GM21390 (cell line): ENCODE measurements around the gene ATP6V1E1.
"Not testable (repeated sequence)": the region's sequence is repeated elsewhere in the genome, so short reads cannot be mapped to it uniquely, and the experiment has no call there.

Source experiments
- ATAC-seq: cut with Tn5 transposase; IDR thresholded peaks from one replicate; pipeline ENCODE4 v1.9.1; 2021; ENCODE audit not compliant: unreplicated experiment

The ATP6V1E1 gene

GRCh38 chr22:17583151-17583550 lies 45.4 kb downstream of the ATP6V1E1 start:
- ATAC-seq, result no peak

GRCh38 chr22:17581631-17582030 lies 46.9 kb downstream of the ATP6V1E1 start:
- ATAC-seq, result no peak

DNA sequence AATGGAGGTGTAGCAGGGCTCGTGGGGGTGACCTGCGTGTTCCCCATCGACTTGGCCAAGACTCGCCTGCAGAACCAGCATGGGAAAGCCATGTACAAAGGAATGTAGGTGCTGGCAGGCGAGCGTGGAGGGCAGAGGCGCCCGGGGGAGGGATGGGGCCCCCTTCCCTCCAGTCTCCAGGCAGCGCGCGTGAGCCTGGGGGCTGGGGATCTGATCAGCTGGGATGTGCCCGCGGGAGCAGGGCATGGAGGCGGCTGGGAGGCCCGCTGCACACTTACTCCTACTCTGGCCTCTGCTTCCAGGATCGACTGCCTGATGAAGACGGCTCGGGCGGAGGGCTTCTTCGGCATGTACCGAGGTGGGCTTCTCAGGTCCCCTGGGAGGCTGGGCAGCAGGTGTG lies 47.5 kb downstream of the ATP6V1E1 start:
- ATAC-seq, result no peak

GRCh38 chr22:17580441-17581031 lies 48.0 kb downstream of the ATP6V1E1 start:
- ATAC-seq, result no peak

- ATAC-seq, result no peak
Measured at GRCh38 chr22:17579535-17579981, 49.0 kb downstream of the ATP6V1E1 start.

GRCh38 chr22:17578136-17578754 lies 50.3 kb downstream of the ATP6V1E1 start:
- no peak for ATAC-seq

DNA sequence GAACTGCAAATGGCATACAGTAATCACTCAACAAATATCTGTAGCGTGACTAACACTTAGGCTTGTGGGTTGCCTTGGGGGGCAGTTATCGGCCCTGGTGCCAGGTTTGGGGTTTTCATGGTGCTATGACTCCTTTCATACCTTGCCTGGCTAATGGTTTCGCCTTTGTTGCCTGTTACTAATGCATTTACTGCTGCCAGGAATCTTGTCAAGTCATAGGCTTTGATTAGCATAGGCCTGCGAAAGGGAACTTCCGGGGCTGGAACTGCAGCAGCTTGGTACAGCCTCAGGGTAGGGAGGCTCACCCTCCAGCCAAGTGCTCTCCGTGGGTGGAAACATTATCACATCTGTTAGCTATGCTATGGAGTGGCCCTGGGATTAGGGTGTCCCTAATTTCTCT lies 52.1 kb downstream of the ATP6V1E1 start:
- ATAC-seq, result no peak

DNA sequence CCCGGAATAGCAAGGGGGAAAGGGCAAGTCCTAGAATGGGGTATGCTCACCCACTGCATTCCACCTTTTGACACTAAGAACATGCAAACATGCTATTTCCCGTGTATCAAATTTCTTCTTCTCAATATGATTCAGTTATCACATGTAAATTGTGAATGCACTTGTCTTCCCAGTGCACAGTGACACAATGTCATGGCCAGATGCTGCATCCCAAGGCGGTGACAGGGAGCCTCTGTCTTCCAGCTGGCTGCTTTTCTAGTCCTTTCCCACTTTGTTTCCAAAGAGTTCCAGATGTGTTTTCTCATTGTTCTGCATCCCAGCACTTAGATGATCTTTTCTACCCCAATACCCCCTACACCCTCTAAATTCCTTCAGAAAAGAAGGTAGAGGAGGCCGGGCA lies 52.9 kb downstream of the ATP6V1E1 start:
- no peak for ATAC-seq

GRCh38 chr22:17575151-17575550 lies 53.4 kb downstream of the ATP6V1E1 start:
- ATAC-seq, result no peak

- ATAC-seq, result no peak
Measured at GRCh38 chr22:17570851-17571631, 57.5 kb downstream of the ATP6V1E1 start.

DNA sequence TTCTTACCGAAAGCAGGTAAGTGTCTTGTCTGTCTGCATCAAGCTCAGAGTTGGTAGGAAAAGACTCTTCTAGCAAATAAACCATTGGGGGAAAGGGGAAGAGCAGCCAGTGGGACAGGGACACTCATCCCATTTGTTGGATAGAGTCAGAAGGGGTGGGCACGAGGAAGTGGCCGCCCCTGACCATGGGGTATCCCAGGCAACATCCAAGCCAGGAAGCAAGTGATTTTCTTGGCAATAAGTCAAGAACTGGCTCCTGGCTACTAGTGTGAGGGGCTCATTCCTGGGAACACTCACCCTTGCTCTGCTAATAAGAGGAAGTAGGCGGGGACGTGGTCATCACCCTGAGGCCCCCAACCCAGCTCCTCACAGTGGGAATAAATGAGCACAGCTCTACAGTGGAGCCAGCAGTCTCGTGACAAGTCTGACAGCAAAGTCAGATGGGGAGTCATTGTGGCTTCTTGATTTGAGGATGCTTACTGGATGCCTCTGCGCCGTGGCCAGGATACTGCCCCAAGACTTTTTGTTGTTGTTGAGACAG lies 58.5 kb downstream of the ATP6V1E1 start:
- no peak for ATAC-seq

DNA sequence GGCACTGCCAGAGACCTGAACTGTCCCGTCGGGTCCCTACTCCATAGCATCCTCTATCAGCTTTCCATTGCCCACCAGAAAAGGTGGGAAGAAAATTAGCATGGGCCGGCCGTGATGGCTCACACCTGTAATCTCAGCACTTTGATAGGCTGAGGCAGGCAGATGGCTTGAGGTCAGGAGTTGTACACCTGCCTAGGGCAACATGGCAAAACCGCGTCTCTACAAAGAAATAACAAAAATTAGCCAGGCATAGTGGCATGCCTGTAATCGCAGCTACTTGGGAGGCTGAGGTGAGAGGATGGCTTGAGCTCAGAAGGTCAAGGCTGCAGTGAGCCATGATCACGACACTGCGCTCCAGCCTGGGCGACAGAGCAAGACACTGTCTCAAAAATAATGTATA lies 61.8 kb downstream of the ATP6V1E1 start:
- no peak for ATAC-seq

GRCh38 chr22:17566016-17566687 lies 62.4 kb downstream of the ATP6V1E1 start:
- not testable (repeated sequence) for ATAC-seq

- ATAC-seq, result no peak
Measured at GRCh38 chr22:17563936-17564391, 64.6 kb downstream of the ATP6V1E1 start.

DNA sequence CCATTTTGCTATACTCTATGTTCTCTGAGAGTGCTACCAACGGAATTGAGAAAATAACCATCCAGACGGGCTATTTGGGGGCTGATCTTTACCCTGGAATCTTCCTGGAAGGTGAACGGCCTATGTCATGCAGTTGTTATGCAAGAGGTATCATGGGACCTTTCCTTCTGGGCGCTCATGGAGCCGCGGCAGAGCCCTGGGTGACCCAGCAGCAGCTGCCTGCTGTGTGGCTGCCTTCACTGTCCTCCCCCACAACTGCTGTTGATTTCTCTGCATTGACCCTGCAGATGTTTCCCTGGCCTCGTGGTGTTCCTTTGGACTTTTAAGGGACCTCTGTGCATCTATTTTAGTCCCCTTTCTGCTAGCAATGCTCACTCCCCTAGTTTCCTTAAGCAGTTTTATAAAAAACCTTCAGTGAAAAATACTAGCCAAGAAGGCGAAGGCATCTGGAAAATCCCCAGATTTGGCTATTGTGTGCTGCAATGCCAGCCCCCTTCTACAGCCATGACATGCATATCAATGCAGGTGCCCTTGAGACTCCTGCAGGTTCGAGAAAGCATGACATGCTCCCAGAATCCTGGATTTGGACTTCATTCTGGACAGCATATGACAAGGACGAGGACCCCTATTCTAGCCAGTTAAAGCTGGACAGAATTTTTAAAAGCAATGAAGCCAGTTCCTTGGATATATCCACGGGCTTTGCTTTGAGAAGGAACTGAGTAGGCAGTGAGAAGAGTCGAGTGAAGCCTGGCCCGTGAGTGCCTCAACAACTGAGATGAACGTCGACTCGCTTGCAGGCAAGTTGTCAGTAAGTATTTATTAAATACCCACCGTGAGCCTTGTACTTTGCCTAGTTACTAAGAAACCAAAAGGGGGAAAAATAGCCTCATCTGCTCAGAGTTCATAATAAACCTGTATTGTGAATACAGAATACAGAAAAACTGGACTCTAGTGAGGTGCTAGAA lies 65.4 kb downstream of the ATP6V1E1 start, which contains the start of gene SLC25A18:
Gene SLC25A18 (plus strand): TSS at position 593 of the 965 bp plus-strand sequence. CDS start 16,447 bp downstream, outside the sequence.
- ATAC-seq, result no peak

DNA sequence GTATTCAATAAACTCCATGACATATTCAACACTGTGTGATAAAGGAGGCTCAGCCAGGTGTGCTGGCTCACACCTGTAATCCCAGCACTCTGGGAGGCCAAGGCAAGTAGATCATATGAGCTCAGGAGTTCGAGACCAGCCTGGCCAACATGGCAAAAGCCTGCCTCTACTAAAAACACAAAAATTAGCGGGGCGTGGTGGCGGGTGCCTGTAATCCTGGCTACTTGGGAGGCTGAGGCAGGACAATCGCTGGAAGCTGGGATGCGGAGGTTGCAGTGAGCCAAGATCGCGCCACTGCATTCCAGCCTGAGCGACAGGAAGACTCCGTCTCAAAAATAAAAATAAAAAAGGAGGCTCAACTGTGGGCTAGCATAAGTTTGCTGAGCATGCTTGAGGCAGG lies 69.4 kb downstream of the ATP6V1E1 start:
- no peak for ATAC-seq

GRCh38 chr22:17554814-17555213 lies 73.7 kb downstream of the ATP6V1E1 start:
- ATAC-seq, result no peak

DNA sequence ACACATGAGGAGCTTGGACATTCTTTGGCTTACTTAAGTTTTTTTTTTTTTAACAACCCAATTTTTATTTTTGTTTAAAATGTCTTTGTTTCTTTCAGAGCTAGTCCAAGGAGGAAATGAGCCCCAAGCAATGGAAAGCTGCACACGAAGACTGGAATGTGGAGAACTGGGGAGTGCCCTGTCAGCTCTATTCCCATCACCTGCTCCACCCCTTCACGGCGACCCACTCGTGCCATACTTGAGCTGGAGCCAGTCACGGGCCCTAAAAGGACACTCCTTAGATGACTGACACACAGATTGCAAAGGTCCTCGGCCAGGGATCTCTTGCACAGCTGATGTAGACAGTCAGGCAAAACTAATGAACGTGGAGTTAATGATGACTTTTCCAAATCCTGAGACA lies 75.8 kb downstream of the ATP6V1E1 start:
- ATAC-seq, result no peak

DNA sequence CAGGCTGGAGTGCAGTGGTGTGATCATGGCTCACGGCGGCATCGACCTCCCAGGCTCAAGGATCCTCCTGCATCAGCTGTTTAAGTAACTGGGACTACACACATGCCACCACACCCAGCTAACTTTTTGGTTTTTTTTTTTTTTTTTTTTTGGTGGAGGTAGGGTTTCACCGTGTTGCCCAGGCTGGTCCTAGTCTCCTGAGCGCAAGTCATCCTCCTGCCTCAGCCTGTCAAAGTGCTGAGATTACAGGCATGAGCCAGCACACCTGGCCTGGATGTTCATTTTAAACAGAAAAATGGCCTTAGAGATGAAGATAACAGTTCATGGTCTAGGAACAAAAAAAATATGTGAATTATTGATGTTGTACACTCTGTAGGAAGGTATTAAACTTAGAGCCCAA lies 78.9 kb downstream of the ATP6V1E1 start:
- no peak for ATAC-seq

DNA sequence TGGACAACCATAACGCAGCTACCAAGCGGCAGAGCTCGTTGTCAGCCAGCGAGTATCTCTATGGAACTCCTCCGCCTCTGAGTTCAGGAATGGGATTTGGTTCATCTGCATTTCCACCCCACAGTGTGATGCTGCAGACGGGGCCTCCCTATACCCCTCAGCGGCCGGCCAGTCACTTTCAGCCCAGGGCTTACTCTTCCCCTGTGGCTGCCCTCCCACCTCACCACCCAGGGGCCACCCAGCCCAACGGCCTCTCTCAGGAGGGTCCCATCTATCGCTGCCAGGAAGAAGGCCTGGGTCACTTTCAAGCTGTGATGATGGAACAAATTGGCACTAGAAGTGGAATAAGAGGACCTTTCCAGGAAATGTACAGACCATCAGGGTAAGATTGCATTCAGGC lies 79.4 kb downstream of the ATP6V1E1 start:
- ATAC-seq, result no peak
